Glutamatergic neuron (in vitro differentiated cells): ENCODE results near the gene ARL5C. TPM values are rescaled to one million over a fixed set of nuclear protein-coding genes. Genes with fewer than 3 reads are reported as not detected.

Experiments
- DNase-seq: peaks from one replicate; pipeline ENCODE4 v3.0.0; 2022
- H3K27ac Mint-ChIP-seq: one replicate; pipeline ENCODE4 v1.8.0; 2020; ENCODE audit warnings: mild to moderate bottlenecking, mixed read lengths, inconsistent platforms; ENCODE audit not compliant: unreplicated experiment
- H3K27me3 Mint-ChIP-seq: one replicate; pipeline ENCODE4 v1.8.0; 2020; ENCODE audit warnings: mild to moderate bottlenecking, moderate library complexity, mixed read lengths, inconsistent platforms; ENCODE audit not compliant: unreplicated experiment
- H3K36me3 Mint-ChIP-seq: one replicate; pipeline ENCODE4 v1.8.0; 2020; ENCODE audit warnings: mild to moderate bottlenecking, mixed read lengths, inconsistent platforms; ENCODE audit not compliant: unreplicated experiment
- H3K4me1 Mint-ChIP-seq: one replicate; pipeline ENCODE4 v1.8.0; 2020; ENCODE audit warnings: mild to moderate bottlenecking, low read depth, mixed read lengths, inconsistent platforms; ENCODE audit not compliant: unreplicated experiment
- H3K4me3 Mint-ChIP-seq: one replicate; pipeline ENCODE4 v1.8.0; 2020; ENCODE audit warnings: mild to moderate bottlenecking, mixed read lengths, inconsistent platforms; ENCODE audit not compliant: unreplicated experiment
- H3K9me3 Mint-ChIP-seq: one replicate; pipeline ENCODE4 v1.8.0; 2020; ENCODE audit warnings: mild to moderate bottlenecking, moderate library complexity, mixed read lengths, inconsistent platforms; ENCODE audit not compliant: unreplicated experiment
- CTCF ChIP-seq: fragments of 200-600 bp; sonication (generic); IDR thresholded peaks from one replicate; pipeline ENCODE4 v1.5.0; 2021; ENCODE audit not compliant: partially characterized antibody, unreplicated experiment
- total RNA-seq: library from RNA; stranded (reverse); fragmentation: NEBNext Ultra II Directional; extraction: Animal tissue kit (Norgen Biotek cat#: 25700); gene quantifications from one replicate; pipeline ENCODE4 v1.2.1, GENCODE V29; 2021; ENCODE audit not compliant: unreplicated experiment

The ARL5C gene
- total RNA-seq, 1 donor from 2014 or later = not detected

- Mint-ChIP-seq H3K4me3 (no peak overlapping the region), H3K27ac (no peak overlapping the region), H3K36me3 (peaks cover 8% of the 10 kb centered on the region), H3K27me3 (peaks cover 2% of the 10 kb centered on the region), H3K4me1 (peaks cover 3% of the 10 kb centered on the region), H3K9me3 (no peaks in the 10 kb centered on the region)
- no peak for DNase-seq
- no peak for TF ChIP-seq CTCF
Observed at GRCh38 chr17:39187152-39187830, 21.3 kb upstream of the ARL5C start.

- peaks cover 7% of the 10 kb centered on the region for H3K36me3 Mint-ChIP-seq
- H3K27me3 Mint-ChIP-seq = peaks cover 2% of the 10 kb centered on the region
- H3K4me3 Mint-ChIP-seq = no peak overlapping the region
- no peaks in the 10 kb centered on the region for H3K9me3 Mint-ChIP-seq
- DNase-seq = no peak
- no peaks in the 10 kb centered on the region for H3K4me1 Mint-ChIP-seq
- H3K27ac Mint-ChIP-seq = no peak overlapping the region
- no peak for TF ChIP-seq CTCF
Observed at GRCh38 chr17:39186481-39187002, 20.6 kb upstream of the ARL5C start.

- Mint-ChIP-seq H3K36me3 (peaks cover 7% of the 10 kb centered on the region), H3K9me3 (no peaks in the 10 kb centered on the region), H3K27ac (no peak overlapping the region), H3K4me3 (no peak overlapping the region), H3K27me3 (peaks cover 2% of the 10 kb centered on the region), H3K4me1 (no peaks in the 10 kb centered on the region)
- DNase-seq = no peak
- TF ChIP-seq CTCF = no peak
Observed at GRCh38 chr17:39183720-39184119, 17.8 kb upstream of the ARL5C start.

GRCh38 chr17:39183045-39183444, 17.1 kb upstream of the ARL5C start:
- Mint-ChIP-seq H3K9me3 (no peaks in the 10 kb centered on the region), H3K4me3 (no peak overlapping the region), H3K27me3 (peaks cover 2% of the 10 kb centered on the region), H3K27ac (peak overlapping the region; percentile 15), H3K36me3 (peaks cover 8% of the 10 kb centered on the region), H3K4me1 (no peaks in the 10 kb centered on the region)
- TF ChIP-seq CTCF = no peak
- no peak for DNase-seq

GRCh38 chr17:39181303-39181702, 15.3 kb upstream of the ARL5C start:
- Mint-ChIP-seq H3K27me3 (peaks cover 2% of the 10 kb centered on the region), H3K36me3 (peaks cover 14% of the 10 kb centered on the region), H3K27ac (no peak overlapping the region), H3K4me3 (no peak overlapping the region), H3K9me3 (peaks cover 4% of the 10 kb centered on the region), H3K4me1 (peaks cover under 1% of the 10 kb centered on the region)
- DNase-seq = no peak
- no peak for TF ChIP-seq CTCF
